Activated naive CD4-positive, alpha-beta T cell treated with anti-CD3 and anti-CD28 coated beads, Interleukin-2, amount 10 ng/mL, durations not matched to agents 7 days and 5 days (primary cell): ENCODE data around the gene FAM135A.
"Not testable (repeated sequence)": the region's sequence is repeated elsewhere in the genome, so short reads cannot be mapped to it uniquely, and the experiment has no call there.

ENCODE experiments used
- CTCF ChIA-PET: fragments of 350-600 bp; sonication (Branson Sonifier 250); formaldehyde crosslinking; loops from one replicate; lab custom pipeline; 2021; ENCODE audit warnings: antibody characterized with exemption; lab: Charles Lee
- DNase-seq: peaks from one replicate; pipeline ENCODE4 v3.0.0-alpha.2; 2020
- H3K27ac Mint-ChIP-seq: one replicate; pipeline ENCODE4 v1.8.0; 2021; ENCODE audit warnings: mild to moderate bottlenecking, moderate library complexity, mixed read lengths
- H3K27me3 Mint-ChIP-seq: one replicate; pipeline ENCODE4 v1.8.0; 2021; ENCODE audit warnings: mild to moderate bottlenecking, mixed read lengths
- H3K36me3 Mint-ChIP-seq: one replicate; pipeline ENCODE4 v1.8.0; 2021; ENCODE audit warnings: mixed read lengths
- H3K4me1 Mint-ChIP-seq: one replicate; pipeline ENCODE4 v1.8.0; 2021; ENCODE audit warnings: mixed read lengths
- H3K4me3 Mint-ChIP-seq: one replicate; pipeline ENCODE4 v1.8.0; 2021; ENCODE audit warnings: mild to moderate bottlenecking, moderate library complexity, mixed read lengths
- H3K9me3 Mint-ChIP-seq: one replicate; pipeline ENCODE4 v1.8.0; 2021; ENCODE audit warnings: mixed read lengths

The FAM135A gene

DNA sequence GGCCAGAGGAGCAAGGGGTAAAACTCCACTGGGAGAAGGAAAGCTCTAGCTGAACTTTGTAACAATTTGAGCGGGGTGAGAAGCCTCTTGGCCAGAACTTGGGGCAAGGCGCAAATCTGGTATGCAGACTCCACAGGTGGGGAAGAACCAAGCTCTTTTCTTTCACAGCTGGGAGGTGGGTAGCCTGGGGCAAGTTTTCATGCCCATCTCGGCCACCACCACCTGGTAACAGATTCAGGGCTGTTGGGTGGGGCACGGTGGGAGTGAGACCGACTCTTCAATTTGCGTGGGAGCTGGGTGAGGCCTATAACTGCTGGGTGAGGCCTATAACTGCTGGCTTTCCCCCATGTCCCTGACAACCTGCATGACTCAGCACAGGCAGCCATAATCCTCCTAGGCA lies 190.9 kb downstream of the FAM135A start:
- H3K36me3 Mint-ChIP-seq, result peaks cover 27% of the 10 kb centered on the region
- no peak for DNase-seq
- peaks cover 4% of the 10 kb centered on the region for H3K27me3 Mint-ChIP-seq
- no peak overlapping the region for H3K4me3 Mint-ChIP-seq
- peaks cover 40% of the 10 kb centered on the region for H3K4me1 Mint-ChIP-seq
- peaks cover 21% of the 10 kb centered on the region for H3K9me3 Mint-ChIP-seq
- CTCF ChIA-PET, result no interaction called here
- H3K27ac Mint-ChIP-seq, result peak overlapping the region; percentile 53

DNA sequence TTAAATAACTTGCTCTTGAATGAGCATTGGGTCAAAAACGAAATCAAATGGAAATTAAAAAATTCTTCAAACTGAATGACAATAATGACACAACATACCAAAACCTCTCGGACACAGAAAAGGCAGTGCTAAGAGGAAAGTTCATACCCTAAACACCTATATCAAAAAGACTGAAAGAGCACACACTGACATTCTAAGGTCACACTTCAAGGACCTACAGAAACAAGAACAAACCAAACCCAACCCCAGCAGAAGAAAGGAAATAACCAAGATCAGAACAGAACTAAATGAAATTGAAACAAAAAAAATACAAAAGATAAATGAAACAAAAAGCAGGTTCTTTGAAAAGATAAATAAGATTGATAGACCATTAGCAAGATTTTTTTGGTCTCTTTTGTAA lies 194.1 kb downstream of the FAM135A start:
- DNase-seq, CTCF ChIA-PET: not testable (repeated sequence)
- Mint-ChIP-seq H3K4me3 (peak overlapping the region; percentile 7), H3K27me3 (peaks cover 25% of the 10 kb centered on the region), H3K4me1 (peaks cover 38% of the 10 kb centered on the region), H3K27ac (peak overlapping the region; percentile 77), H3K9me3 (peaks cover 21% of the 10 kb centered on the region), H3K36me3 (peaks cover 27% of the 10 kb centered on the region)

DNA sequence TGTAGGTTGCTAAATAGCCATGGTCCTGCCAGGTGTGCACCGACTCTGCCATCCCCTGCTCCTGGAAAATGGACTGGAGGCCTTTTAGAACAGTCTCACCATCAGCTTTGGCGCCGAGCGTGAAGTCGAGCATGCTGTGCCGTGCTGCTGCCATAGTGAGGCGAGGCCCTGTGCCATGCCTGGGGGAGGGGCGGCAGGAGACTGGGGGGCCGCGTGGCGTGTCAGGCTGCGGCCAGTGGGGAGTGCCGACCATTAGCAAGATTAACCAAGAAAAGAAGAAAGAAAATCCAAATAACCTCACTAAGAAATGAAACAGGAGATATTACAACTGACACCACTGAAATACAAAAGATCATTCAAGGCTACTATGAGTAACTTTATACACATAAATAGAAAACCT lies 195.9 kb downstream of the FAM135A start:
- not testable (repeated sequence) for H3K4me3 Mint-ChIP-seq

More for the DNA sequence above, 195.9 kb downstream of the FAM135A start:
- peaks cover 37% of the 10 kb centered on the region for H3K27me3 Mint-ChIP-seq
- H3K27ac Mint-ChIP-seq, CTCF ChIA-PET, DNase-seq: not testable (repeated sequence)
- H3K9me3 Mint-ChIP-seq, result peaks cover 13% of the 10 kb centered on the region
- peaks cover 38% of the 10 kb centered on the region for H3K4me1 Mint-ChIP-seq
- H3K36me3 Mint-ChIP-seq, result peaks cover 17% of the 10 kb centered on the region
